OCI-M1 (cell line): ENCODE data around the gene C1orf210.

Source experiments
- DNase-seq: peaks from one replicate; lab custom pipeline; 2025; lab: John Stamatoyannopoulos, UW

C1orf210 gene

DNA sequence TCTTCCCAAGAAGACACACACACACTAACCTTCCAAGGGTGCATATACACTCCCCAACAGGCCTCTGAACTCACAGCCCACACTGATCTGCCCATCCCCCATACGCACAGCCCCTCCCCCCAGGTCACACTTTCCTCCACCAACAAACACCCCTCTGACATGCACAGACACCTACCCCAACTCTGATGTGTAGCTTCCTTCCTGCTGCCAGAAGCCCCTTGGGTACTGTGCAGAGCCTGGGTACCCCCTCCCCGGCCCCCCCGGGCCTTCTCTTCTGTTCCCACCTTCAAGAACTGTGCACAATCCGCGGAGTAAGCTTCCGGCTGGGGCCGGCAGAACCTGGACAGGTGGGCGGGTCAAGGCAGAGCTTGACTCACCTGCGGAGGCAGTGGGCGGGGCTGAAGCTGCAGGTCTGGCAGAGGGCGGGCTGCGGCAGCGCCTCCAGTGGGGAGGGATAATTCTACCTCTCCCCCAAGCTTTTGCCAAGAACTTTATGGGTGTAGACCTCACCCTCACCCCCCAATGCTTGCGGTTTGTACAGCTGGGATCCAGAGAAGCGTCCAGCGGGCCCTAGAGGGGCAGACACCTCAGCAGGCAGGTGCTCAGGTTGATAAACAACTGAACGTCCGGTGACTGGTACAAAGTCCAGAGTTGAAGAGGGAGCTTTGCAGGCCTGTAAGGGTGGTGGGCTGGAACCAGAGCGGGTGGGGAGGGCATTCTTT, at the start of gene C1orf210:
Gene C1orf210 (minus strand): TSS at position 313 of the 722 bp plus-strand sequence. CDS start 2,311 bp downstream, outside the sequence.
- DNase-seq = no peak

DNA sequence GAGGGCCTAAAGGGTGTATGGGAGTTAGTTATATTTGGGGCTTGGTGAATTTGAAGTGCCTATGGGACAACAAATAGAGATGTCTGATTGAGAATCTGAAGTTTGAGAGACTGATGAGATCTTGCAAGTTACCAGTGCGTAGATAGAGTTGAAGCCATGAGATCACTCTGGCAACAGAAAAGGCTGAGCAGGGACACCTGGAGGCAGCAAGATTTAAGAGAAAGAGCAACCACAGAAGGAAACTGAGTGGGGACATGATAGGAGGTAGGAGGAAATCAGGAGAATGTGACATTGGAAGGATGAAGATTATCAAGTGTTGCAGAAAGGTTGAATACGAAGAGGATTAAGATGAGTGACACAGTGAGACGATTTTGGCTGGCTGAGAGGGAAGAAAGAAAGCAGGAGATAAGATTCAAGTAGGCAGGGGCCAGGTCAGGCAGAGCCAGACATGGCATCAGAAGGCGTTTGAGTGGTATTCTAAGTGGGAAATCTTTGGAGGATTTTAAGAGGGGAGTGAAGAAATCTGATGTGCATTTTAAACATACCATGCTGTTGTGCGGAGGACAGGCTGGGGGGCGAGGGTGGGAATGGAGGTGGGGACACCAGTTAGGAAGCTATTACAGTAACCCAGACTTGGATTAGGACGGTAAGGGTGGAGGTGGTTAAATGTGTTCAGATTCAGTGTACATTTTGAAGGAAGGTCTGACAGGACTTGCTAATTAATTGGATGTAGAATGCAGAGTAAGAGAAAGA, 49.2 kb upstream of the C1orf210 start:
- DNase-seq = no peak

DNA sequence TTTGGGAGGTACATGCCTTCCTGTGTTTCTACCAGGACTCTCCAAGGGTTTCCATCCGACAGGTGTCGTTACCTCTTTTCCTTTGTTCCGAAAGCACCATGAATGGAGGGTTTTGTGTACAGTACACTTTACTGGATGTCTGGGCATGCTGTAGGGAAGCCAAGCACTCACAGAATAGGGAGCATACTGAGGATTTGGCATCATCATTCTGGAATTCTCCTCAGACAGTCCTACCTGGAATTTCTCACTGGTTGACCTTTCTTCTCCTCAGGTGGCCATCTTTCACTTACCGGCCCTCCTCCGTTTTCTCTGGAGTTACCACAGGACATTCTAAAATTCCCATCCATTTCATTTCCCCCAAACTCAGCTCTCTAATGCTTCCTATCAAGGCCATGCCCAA, 46.3 kb upstream of the C1orf210 start:
- DNase-seq = no peak

DNA sequence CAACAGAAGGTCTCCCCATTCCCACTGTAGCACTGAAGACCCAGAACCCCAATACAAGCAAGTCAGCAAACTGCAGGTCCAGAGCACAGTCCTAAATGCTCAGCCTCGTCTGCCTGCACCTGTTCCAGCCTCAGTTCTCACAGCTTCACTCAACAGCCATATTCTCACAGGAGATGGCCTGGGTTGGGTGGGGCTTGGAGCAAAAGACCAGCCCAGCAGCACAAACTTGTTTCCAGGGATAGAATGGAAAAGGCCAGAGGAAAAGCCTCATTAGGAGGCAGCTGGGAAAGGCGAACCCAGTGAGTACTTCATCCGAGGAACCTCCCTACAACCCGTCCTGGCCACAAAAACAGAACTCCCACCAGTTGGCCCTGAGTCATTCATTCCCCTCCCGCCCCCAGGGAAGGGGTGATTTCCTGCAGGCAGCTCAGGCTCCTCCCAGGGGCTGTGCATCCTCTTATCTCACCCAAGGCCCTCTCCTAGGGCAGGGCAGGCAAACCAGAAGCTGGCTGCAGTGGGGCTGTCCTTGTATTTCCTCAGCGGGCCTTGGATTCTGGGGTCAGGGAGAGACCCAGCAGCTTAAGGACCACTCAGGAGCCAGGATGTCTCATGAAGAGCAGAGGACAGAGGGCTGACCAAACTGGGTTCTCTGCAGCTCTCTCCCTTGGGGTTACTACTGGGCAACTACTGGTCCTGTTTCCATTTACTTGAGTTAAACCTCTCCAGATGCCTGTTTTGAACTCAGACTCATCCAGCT, 44.8 kb upstream of the C1orf210 start:
- DNase-seq = peak; percentile 95

DNA sequence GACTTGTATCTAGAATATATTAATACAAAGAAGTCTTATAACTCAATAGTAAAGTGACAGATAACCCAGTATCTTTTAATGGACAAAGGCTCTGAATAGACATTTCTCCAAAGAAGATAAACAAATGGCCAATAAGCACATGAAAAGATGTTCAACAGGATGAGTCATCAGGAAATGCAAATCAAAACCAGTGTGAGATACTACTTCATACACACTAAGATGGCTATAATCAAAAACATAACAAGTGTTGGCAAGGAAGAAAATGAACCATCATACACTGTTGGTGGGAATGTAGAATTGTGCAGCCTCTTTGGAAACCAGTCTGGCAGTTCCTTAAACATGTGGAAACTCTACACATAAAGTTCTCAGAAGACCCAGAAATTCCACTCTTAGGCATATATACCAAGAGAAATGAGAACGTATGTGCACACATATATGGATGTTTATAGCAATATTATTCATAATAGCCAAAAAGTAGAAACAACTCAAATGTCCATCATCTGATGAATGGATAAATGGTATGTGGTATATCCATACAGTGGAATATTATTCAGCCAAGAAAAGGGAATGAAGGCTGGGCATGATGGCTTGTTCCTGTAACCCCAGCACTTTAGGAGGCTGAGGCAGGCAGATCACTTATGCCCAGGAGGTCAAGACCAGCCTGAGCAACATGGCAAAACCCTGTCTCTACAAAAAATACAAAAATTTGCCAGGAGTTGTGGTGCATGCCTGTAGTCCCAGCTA, 42.3 kb upstream of the C1orf210 start:
- DNase-seq = no peak

DNA sequence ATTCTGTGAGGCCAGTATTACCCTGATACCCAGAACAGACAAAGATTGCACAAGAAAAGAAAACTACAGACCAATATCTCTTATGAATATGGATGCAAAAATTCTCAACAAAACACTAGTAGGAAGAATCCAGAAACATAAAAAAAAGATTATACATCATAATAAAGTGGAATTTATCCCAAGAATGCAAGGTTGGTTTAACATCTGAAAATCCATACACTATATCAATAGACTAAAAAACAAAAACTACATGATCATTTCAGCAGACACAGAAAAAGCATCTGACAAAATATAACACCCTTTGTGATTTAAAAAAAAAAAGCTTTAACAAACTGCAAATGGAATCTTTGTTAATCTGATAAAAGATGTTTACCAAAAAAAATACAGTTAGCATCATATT, 40.0 kb upstream of the C1orf210 start:
- no peak for DNase-seq

DNA sequence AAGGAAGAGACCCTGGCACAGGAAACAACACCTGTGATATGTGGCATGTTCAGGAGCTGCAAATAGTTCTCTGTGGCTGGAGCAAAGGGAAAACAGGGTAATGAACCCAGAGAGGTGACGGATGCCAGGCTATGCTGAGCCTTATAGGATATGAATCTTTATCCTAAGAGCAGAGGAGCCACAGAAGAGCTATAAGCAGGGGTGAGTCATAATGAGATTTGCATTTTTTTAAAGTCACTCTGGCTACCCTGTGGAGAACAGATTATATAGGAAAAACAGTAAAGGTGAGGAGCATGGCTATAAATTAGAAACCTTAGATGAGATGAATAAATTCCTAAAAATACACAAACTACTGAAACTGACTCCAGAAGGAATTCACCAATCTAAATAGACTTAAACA, 39.4 kb upstream of the C1orf210 start:
- DNase-seq = no peak

DNA sequence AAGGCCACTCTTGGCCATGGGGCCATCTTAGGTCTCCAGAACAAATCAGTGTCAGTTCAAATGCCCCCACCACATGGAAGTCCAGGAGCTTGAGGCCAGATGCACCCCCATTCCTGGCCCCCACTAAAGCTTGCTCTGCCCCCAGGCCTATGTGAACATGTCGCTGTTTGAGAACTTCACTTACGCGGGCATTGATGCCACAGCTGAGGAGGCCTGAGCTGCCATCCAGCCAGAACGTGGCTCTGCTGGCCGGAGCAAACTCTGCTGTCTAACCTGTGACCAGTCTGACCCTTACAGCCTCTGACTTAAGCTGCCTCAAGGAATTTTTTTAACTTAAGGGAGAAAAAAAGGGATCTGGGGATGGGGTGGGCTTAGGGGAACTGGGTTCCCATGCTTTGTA, 37.1 kb upstream of the C1orf210 start:
- DNase-seq = no peak

DNA sequence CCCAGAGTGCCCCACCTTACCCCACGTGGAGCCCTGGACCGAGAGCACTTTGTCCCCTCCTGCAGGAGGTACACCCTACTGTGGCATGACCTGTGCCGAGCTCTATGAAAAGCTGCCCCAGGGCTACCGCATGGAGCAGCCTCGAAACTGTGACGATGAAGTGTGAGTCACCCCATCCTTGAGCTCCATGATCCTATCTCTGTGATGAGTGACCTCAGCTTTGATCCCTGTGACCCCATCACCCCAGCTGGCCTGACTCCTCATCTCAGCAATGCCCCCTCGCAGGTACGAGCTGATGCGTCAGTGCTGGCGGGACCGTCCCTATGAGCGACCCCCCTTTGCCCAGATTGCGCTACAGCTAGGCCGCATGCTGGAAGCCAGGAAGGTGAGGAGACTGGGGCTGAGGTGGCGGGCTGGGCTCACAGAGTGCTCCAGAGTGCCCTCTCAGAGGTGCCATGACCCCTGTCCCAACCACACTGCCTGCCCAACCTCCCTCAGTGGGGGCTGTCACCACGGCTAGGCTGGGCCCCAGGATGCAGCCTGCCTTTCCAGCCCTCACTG, 36.0 kb upstream of the C1orf210 start:
- DNase-seq = no peak

DNA sequence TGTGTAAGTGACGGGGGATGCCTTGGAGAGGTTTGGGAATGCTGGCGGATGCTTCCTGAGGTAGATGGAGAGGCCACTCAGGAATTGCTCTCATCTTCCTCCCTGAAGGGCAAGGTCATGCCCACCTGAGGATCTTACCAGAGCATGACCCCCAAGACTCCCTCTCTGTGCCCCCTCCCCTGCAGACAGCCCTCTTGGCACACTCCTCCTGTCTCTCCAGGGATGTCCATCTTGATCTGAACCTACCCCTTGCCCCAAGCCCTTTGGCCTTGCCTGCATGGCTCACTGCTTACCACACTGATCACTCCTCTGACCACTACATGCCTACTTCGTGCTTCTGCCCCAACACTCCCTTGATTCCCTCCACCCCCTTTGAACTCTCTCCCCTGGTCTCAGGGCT, 34.4 kb upstream of the C1orf210 start:
- DNase-seq = no peak

DNA sequence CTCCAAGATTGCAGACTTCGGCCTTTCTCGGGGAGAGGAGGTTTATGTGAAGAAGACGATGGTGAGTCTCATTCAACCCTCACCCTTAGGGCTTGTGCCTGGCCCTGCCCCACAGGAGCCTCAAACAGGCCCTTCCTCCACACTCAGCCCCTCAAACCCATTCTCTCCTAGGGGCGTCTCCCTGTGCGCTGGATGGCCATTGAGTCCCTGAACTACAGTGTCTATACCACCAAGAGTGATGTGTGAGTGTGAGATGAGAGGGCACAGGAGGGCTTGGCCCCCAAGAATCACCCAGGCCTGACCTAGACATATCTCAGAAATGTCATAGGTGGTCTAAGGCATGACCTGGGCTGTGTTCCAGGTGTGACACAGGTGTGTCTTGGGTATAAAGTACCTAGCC, 33.9 kb upstream of the C1orf210 start:
- DNase-seq = no peak

DNA sequence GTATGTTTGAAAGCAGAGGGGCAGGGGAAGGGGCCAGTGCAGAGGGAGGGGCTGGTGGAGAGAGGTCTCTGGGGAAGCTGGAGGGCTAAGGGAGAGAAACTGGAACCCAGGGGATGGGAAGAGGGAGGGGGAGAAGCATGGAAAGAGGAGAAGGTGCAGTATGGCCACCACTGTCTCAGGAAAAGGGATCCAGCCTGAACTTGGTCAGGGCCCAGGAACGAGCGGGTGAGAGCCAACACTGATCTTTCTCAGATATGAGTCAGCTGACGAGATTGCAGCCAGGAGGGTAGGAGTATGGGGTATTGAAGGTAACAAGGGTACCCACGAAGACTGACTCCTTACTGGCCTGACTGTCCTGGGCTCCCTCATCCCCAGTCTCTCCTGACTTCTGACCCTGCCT, 33.5 kb upstream of the C1orf210 start:
- DNase-seq = no peak

DNA sequence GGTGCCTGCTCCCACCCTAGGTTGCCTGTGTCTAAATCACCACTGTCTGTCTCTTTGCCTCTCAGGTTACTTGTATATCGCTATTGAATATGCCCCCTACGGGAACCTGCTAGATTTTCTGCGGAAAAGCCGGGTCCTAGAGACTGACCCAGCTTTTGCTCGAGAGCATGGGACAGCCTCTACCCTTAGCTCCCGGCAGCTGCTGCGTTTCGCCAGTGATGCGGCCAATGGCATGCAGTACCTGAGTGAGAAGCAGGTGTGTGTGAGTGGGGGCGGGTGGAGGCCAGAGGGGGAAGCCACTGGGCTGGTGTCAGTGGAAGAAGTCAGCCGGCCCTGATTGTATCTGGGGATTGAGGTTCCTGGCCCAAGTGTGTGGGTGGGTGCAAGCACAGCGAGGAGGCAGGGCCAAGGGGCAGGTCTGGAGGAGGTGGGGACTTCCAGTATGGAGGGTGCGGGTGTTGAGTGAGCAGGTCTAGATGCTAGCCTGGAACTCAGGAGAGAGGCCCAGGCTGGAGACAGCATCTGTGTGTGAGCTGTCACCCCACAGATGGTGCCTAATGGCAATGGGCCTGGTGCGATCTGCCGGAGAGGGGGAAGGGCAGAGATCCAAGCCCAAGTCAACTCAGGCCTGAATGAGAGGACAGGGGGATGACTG, 32.6 kb upstream of the C1orf210 start:
- DNase-seq = no peak

DNA sequence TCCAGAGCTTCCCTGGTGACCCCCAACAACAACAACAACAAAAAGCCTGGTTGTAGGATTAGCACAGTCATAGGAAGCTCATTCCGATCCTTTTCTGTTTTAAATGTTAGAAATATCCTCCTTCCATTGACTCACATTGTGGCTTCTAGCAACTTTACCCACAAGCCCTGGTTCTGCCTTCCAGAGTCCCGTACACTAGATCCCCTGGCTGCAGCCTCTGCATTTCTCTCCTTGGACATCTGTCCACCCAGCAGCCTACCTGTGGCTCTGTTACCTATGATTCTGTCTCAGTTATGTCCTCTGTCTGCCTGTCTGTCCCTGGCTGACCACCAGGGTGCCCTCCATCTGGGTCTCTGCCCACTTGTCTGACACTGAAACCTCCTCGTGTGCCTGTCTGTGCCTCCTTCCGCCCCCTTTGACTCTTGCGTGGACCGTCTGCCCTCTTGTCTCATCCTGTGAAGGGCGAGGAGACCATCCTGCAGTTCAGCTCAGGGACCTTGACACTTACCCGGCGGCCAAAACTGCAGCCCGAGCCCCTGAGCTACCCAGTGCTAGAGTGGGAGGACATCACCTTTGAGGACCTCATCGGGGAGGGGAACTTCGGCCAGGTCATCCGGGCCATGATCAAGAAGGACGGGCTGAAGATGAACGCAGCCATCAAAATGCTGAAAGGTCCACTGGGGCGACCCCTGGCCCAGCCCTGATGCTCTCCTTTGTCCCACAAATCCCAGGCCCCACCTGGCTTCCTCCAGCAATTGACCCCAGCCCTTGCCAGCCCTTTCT, 31.5 kb upstream of the C1orf210 start:
- DNase-seq = no peak

DNA sequence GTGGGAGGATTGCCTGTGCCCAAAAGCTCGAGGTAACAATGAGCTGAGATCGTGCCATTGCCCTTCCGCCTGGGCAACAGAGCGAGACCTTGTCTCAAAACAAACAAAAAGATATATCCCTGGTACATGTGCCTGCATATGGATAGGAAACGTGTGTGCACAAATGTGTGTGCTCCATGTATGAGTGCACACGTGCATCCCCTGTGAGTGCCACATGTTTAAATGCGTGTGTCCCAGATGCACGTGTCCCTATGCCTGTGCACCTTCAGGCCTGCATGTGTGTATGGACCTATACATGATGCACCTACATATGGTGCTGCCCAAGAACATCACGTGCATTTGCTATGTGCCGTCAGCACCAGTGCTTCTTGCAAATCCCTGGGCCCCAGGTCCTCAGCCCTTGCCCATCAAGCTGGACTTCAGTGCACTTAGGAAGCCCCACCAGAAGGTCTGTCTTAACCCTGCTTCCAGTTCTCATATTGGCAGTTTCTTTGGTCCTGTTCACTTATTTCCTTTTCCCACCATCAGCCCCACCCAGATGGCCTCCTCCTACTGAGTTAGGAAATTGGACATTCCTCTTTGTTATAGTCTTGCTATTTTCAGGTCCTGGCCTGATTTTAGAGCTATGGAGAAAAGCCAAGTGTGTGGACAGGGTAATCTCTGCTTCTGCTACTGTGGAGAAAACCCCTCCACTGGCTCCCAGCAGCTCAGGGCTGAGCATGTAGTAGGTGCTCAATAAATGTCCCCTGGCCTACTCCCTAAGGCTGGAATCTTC, 30.8 kb upstream of the C1orf210 start:
- no peak for DNase-seq

DNA sequence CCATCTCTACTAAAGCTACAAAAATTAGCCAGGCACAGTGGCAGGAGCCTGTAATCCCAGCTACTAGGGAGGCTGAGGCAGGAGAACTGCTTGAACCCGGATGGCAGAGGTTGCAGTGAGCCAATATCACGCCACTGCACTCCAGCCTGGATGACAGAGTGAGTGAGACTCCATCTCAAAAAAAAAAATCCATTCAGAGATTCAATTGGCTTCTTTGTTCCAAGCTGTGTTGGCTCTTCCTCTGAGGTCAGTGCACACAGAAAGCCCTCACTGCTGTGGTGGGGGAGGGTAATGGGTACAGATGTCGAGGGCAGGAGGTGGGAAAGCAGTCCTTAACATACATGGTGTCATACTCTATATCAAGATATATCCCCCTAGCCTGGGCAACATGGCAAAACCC, 30.1 kb upstream of the C1orf210 start:
- DNase-seq = no peak

DNA sequence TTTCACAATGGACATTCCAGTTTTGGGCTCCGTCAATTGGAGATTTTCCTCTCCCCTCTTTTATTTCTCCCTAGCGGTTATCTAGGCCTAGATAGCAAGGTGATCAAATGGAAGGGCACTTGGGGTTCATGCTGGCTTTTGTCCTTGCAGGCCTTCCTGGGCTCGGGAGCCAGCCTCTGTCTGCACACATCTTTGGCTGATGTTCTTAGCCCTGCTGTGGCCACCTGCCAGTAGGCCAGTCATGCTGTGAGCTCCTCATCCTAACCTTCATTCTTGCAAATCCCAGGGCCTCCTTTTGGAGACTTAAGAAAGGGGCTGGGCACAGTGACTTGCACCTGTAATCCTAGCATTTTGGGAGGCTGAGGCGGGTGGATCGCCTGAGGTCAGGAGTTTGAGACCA, 28.9 kb upstream of the C1orf210 start:
- no peak for DNase-seq

DNA sequence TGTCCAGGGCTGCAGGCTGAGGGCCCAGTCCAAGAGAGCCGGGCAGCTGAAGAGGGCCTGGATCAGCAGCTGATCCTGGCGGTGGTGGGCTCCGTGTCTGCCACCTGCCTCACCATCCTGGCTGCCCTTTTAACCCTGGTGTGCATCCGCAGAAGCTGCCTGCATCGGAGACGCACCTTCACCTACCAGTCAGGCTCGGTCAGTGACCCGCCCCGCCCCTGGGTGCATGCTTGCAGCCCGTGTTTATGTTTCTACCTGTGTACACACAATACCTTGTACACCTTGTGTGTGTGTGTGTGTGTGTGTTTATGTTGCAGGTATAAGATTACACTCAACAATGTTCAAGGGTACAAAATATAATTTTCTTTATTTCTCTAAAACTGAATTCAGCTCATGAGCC, 28.4 kb upstream of the C1orf210 start:
- no peak for DNase-seq

DNA sequence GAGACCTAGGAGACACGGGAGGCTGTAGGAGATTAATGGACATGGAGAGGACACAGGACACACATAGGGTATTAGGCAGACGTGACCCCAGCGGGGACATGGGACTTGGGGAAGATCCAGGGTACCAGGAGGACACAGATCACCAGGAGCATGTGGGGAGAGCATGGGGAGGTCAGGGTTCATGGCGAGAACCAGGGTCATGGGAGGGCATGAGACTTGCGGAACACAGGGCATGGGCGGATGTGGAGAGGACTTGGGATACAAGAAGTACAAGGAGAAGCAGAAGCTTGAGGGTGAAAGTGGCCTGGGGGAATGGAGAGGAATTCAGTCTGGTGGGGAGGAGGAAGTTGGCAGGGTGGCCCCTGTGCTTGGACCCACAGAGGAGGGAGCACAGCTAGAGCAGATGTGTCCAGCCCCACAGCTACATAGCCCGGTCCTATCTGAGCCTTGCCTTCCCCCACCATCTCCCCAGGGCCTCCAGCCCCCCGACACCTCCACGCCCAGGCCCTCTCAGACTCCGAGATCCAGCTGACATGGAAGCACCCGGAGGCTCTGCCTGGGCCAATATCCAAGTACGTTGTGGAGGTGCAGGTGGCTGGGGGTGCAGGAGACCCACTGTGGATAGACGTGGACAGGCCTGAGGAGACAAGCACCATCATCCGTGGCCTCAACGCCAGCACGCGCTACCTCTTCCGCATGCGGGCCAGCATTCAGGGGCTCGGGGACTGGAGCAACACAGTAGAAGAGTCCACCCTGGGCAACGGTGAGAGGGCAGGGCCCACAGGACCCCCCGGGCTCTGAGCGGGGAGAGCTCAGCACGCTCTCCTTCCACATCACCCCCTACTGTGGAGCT, 27.5 kb upstream of the C1orf210 start:
- no peak for DNase-seq
